Measurements from ENCODE around the gene SPAG9.

SPAG9 gene

DNA sequence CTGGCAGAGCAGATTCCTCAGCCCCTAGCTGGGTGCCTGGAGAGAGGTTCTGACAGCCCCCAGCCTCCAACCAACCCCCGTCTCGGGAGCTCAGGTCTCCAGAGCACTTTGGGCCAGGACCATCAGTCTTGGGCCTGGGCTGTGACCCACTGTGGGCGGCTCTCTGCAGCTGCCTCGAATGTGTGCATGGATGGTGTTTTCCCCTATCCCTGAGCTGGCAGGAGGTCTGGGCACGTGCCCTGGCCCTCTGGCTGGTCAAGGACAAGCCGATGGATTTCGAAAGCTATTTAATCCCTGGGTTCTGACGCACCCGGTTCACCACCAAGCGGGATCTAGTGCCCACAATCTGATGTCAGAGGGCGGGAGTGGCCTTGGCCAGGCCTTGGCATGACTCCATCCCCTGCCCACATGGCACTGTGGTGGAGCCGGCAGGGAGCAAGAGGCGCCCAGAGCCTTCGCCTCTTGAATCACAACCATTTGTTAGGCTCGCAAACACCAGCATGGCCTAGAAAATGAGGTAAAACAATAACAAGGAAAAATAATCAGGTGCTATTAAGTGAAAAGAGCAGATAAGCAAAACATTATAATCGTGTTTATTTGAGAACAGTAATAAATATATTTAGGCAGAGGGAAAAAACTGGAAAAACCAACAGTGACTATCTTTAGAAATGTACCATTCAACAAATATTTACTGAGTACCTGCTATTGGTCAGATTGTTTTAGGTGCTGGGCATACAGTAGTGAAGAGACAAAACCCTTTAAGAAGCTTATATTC lies 185.3 kb downstream of the SPAG9 start:
- DNase-seq, result peak; percentile 77 to 85

DNA sequence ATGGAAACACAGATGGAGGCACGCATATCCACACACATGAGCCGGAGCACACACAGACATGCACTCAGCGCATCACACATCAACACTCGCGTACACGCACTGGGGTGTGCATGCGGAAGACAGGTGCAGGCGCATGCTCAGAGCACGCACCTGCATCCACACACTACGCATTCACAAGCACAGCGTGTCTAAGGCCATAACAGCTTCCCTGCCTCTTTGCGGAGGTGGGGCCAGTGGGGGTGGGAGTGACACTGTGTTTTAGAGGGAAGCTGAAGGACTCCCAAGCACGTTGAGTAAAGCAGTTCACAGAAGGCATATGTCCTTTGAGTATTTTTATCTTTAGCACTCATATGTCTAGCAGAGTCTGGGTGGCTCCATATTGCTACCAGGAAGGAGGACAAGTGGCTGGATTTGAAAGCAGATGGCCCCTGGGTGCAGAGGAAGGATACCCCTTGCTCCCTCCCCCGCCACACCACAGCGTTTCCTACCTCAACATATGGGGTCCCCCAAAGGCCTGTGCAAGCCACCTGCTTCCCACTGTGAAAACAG lies 185.9 kb downstream of the SPAG9 start:
- DNase-seq, result peak in 1 of 2 donors; percentile 40

DNA sequence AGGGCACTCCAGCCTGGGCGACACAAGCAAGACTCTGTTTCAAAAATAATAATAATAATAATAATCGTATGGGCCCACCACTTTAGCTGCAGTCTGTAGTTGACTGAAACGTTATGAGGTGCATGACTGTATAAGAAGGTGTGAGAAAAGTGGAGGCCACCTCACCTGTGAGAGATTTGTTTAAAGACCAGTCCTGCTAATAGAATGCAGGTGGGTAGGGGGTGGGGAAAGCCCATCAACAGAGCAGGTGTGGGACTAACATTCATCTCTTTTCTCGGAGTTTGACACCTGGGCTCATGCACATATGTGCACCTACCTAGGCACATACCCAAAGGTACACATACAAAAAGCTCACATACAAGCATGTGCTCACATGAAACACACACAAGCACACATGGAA lies 186.5 kb downstream of the SPAG9 start:
- DNase-seq, result no peak

DNA sequence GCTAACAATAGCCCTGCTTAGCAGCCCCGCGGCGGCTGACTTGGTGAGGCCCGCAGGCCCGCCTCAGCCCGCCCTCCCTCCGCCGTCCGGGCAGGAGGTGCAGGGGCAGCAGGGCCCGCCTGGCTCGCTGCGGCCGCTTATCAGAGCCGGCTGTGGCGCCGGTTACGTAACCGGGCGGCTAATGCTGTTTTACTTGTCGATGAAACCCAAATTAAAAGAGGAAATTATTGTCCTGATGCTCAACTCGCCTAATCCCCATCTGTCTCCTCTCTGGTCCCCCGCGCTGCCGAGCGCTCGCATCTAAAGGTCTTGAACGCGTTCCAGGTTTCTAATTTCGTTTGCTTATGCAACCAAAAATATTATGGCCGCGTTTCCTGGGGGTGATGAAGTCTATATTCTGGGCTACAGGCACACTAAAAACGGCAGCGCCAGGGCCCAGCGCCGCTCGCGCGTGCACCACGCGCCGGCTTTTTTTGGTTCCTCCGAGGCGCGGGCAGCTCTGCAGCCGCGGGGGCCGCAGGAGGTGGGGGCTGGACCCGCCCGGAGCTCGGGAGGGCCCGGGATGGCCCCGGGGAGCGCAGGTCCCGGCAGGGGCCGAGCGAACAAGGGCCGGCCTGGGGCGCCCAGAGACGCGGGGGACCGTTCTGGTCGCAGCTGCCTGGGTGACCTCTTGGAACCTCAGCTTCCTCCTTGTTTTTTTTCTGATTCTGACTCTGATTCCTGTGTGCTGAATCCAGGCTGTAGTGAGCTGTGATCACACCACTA lies 189.3 kb downstream of the SPAG9 start:
- peak; percentile 87 to 90 for DNase-seq

DNA sequence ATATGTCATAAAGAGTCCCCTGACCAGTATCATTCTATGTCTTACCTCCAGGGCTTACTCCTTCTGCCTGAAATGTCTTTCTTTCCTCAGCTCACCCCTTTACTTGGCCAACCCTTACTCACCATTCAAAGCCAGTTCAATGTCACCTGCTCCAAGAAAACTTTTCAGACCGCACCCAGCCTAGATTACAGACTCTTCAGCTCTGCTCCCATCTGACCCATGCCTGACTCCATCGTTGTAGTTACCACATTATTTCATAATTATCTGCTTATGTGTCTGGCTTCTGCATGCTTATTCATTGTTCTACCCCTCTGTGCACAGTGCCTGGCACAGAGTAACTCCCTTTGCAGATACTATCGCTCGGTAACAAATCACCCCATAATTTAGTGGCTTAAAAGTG lies 192.0 kb downstream of the SPAG9 start:
- DNase-seq, result no peak

DNA sequence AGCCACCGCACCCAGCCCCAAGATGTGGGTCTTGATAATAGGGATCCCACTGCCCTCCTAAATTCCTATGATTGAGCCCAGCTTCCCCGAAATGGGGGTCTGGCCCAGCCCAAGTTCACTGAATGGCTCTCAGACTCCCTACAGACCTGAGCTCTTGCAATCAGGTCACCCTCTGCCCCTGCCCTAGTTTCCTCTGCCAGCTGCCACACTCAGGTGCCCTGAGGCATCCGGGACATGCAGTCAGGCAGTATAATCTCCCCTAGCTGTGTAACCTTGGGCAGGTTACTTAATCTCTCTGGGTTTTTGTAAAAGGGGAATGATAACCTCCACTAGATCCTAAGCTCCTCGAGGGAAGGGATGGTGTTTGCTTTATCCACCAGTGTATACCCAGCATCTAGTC lies 193.4 kb downstream of the SPAG9 start:
- no peak for DNase-seq

DNA sequence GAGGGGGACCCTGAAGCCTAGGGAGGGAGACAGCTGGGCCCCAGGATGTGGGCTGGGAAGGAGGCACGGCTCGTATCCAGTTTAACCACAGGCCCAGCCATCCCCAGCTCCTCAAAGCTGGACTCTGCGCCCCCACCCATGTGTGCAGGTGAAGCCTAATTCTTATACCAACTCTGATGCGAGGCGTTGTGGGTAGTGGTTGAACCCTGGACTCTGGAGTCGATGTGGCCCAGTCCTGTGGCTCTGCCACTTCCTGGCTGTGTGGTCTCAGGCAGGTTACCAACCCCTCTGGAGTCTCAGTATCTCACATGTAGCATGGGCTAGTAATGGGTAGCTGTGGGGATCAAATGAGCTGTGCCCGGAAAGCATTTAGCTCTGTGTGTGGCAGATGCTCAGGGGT lies 194.1 kb downstream of the SPAG9 start:
- no peak for DNase-seq

DNA sequence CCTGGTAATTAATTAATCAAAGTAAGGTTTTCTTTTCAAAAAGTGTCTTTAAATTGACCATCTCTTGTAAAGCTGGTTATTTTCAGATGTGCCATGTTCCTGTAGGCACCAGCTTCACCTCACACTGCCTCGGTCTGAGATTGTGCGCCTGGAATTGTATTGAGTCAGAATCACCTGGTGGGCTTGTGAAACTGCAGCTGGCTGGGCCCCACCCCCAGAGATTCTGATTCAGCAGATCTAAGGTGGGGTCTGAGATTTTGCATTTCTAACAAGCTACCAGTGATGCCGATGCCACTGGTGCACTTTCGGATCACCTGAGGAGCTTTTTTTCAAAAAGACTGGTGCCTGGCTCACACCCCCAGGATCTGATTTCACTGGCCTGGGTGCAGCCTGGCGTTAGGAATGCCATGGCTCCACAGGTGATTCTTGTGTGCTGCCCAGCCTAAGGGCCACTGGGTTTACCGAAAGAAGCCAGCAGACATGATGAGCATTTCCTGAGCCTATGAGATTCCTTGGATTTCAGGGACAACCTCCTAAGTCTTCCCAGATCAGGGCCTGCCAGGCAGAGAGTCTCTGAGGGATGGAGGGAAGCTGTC lies 195.3 kb downstream of the SPAG9 start:
- DNase-seq, result no peak

DNA sequence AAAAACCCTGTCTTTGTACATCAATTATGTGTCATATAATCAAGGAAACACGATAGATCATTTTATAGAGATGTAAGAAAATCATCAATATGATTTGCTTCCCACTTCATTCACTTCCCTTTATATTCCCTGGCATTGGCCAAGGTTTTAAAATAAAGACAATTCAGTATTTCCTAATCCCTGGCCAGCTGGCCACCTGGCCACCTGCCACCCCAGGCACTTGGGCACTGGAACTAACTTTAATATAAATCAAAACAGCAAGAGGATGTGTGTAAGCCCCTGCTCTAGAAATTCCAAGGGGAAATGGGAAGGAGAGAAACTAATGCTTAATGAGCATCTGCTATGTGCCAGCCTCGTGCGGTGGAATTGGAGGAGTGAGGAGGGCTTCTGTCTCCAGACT lies 195.9 kb downstream of the SPAG9 start:
- no peak for DNase-seq

DNA sequence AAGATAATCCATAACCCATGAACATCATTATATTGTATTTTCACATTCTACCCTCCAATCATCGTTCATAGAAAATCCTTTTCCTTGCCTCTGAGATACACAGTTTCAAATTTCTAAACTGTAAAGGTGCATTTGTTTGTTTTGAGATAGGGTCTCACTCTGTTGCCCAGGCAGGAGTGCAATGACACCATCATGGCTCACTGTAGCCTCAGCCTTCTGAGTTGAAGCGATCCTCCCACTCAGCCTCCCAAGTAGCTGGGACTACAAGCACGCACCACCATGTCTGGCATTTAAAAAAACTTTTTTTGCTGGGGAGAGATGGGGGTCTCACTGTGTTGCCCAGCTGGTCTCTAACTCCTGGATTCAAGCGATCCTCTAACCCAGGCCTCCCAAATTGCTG lies 196.4 kb downstream of the SPAG9 start:
- no peak for DNase-seq

DNA sequence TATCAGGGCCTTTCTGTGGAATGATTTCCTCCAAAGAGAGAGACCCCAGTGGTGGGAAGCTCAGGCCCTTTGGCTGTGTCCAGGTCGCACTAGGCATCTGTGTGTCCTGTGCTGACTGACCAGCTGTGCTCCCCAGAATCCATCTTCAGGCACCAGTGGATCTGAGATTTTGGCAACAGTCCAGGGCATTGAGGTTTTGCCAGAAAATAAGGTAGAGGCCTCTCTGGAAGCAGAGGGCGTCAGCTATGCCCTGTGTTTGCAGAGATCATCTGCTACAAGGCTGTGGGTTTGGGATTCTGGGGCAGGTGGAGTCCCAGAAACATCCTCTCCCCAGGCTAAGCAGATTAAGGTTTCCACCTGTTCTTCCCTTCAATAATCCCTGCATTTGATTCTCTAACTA lies 197.1 kb downstream of the SPAG9 start:
- DNase-seq, result no peak

DNA sequence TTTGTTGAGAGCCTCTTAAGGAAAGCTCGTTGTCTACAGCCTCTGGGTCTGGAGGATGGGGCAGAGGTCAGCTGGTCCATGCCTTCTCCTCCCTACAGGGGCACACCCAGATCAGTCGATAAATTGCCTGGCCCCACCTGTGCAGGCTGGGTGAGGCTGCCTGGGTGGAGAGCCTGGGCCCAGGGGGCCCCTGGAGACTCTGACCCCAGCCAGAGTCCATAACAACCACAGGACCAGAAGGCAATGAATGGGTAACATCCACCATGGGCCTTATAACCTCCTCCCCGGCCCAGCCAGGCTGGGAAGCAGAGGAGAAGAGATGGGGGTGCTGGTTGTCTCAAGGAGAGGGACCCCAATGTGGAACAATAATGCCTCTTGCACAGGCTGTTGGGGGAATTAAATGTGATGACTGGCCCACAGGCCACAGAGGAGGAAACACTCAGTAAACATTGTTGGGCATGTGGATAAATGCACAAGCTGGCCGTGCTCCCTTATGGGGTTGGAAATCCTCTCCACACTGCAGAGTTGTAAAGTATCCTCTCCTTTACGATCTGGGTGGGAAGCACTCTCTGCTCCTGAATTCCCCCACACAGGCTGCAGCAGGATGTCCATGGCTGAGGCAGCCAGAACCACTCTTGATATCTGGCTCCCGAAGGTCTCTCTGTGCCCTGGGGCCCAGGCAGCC lies 197.8 kb downstream of the SPAG9 start:
- DNase-seq, result no peak

DNA sequence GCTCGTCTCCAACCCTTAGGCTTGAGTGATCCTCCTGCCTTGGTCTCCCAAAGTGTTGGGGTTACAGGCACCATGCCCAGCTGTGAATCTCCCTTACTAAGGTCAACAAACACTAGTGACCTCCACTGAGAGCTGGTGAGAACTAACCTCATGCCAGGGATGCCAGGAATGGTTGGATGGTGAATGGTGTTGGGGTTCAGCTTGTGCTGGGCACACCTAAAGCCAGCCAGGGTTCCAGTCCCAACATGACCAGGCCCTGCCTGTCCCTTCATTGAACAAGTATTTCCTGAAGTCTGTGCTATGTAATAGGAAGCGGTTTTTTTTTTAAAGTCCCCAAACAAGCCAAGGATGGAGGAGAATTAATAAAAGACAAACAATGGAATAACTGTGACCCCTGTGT lies 198.6 kb downstream of the SPAG9 start:
- DNase-seq, result no peak

DNA sequence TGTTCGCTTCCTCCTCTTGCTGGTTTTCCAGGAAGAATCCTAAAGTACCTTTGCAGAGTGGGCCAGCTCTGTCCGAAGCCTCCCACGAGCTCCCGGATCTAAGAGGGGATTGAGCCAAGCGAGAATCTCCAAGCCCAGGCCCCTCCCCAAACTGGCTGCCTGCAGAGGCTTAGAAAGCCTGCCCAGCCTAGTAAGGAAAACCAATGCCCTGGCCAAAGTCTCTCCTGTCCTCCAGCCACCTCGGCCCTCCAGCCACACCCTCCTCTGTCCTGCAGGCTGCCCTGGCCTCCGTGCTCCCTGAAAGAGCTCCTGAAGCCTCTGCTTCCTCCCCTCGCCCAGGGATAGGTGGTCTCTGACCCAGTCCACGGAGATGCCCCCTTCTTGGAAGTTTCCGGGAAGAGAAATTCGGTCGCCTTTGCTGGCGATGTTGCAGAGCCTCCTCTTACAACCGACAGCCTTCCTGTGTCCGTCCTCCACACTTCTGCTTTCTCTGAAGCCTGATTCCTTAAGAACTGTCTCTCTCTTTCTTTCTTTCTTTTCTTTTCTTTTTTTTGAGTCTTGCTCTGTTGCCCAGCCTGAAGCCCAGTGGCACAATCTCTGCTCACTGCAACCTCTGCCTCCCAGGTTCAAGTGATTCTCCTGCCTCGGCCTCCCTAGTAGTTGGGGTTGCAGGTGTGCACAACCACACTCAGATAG lies 199.6 kb downstream of the SPAG9 start:
- no peak for DNase-seq

DNA sequence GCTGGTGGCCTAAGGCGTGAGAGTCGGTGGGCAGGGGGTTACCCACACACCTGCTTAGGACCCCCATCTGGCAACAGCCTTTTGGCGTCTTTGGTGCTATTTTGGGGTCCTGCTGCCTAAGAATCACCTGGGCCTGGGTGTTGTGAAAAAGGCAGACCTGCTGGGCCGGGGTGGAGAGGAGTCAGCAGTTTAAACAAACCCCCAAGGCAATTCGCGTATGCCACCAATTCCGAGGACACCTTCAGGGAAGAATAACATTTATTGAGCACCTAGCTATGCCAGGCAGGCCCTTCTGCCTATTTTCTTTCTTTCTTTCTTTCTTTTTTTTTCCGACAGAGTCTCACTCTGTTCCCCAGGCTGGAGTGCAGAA lies 200.6 kb downstream of the SPAG9 start:
- DNase-seq, result peak in 1 of 2 donors; percentile 65

DNA sequence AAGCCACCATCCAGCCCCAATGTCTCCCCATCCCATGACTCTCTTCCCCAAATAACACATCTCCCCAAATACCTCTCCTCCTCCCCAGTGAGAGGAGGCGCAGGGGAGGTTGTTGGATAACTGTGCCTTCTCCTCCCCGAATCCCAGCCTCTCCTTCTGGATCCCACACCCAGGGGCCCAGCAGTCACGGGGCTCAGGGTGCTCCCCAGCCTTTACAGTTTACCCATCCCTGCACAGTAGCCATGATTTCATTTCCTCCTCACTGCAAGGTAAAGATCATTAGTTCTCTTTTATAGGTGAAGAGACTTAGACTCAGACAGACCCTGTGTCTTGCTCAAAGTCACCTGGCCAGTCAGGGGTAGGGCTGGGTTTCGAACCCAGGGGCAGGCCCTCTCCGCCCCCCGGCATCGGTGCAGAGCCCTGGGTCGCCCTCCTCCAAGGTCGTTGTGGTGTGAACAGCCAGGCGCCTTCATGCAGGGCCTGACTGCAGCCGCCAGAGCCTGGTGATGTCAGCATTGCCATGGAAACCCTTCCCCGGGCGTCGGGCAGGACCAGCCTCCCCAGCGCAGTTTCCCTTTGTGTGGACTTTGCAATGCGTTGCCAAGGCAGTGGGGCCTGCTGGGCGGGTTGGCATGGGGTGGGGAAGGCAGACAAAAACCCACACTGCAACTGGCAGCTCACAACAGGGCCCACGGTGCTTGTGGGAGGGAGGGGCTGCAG lies 201.2 kb downstream of the SPAG9 start:
- peak; percentile 95 to 96 for DNase-seq

DNA sequence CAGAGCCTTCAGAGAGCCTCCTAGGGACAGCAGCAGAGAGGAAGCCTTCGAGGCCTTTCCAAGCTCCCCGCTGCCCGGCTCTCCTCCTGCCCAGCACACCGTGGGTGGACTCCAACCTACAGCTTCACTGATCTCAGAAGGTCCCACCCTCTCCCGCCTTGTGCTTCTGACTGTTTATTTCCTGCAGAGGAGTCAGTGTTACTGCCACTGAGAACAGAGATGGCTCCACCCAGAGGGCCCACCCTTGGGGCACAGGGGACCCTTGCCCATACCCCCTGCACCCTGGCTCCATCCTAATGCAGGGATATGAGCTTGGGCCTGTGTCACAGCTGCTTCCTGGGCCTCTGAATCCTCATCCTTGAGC lies 201.8 kb downstream of the SPAG9 start:
- no peak for DNase-seq

DNA sequence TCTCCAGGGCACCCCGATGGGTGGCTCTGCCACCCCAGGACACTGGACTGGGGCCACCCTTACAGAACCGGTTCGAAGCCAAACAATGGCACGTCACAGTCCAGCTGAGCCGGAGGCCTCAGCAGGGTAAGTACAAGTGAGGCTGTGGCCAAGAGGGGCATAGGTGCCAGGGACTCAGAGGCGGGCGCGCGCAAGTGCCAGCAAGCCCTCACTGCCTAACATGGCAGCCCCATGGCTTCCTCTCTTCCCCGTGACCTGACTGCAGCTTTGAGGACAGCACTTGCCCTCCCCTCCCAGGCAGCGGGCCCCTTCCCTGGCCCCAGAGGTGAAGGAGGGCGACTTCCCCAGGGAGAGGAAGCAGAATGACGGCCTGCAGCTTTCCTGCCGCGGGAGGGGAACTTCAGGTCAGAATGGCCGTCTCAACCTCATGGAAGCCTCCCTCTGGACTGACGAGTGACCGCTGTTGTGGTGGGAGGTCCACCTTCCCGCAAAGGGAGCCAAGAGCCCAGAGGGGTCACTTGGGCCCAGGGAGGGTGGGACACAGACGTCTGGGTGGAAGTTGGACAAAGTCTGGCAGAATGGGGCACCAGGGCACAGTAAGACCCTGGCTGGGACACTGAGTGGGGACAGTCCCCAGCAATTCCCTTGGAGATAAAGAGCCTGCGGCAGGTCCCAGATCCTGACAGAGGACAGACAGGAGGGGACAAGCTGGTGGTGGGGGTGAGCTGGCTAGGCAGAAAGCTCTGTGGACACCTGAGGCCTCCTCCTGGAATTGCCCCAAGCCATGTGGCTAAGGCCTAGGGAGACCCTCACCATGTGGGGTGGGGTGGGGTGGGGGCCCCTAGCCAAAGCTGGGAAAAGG lies 202.4 kb downstream of the SPAG9 start:
- DNase-seq, result no peak

DNA sequence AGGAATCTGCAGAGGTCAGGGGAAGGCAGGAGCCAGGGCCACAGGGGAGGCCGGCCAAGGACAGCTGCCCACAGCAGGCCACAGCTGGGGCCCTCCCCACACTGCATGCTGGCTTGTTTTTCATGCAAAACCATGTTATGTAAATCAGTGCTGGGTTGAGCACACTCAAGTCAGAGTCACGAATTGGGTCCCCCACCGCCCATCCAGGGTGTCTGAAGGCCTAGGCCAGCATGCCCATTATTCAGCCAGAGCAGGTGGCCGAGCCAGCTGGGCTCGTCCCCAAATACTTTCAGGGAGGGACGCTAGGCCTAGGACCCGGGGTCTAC lies 203.3 kb downstream of the SPAG9 start:
- peak; percentile 16 to 35 for DNase-seq

DNA sequence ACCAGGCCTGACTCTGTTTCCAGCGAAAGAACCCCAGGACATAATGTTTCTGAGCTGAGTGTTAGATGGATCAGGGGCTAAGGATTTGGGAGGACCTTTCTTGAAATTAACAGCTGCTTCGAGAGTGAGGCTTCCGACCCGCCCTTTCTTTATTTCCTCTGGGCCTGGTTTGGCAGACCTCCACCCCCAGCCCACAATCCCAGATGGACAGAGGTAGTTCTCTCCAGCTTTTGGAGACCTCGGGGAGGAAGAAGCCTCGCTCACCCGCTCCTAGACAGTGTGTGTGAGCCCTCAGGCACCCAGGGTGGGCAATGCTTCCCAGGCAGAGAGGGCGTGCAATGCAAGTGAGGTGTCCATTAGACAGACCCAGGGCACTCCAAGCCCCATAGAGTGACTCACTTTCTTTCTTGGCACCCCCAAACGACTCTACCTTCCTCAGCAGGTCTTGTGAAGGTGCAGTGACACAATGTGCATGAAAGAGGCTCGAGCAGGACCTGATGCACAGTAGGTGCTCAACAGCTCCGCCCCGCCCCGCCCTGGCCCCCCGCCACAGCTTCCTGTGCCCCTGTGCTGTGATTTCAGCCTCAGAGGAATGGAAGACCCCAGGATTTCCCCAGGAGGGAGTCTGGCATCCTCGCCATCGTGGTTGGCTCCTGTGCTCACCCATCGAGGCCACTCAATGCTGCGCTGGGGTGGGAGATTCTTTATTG lies 203.8 kb downstream of the SPAG9 start:
- DNase-seq, result no peak
